Measurements from ENCODE around the gene ZNF276.
"Not testable (repeated sequence)": the region's sequence is repeated elsewhere in the genome, so short reads cannot be mapped to it uniquely, and the experiment has no call there.

Gene ZNF276

GRCh38 chr16:89693289-89693731 lies 28.0 kb upstream of the ZNF276 start:
- no peak for TF ChIP-seq CTCF (conservative IDR thresholded peaks at IDR 0.05; ENCODE audit: low read depth, low read length)
- H3K4me3 ChIP-seq (ENCODE audit: low read depth, low read length), result no peak overlapping the region
- no peak for DNase-seq (ENCODE audit: low read depth)

GRCh38 chr16:89693931-89694783 lies 27.2 kb upstream of the ZNF276 start:
- DNase-seq (ENCODE audit: low read depth), result no peak
- no peak overlapping the region for H3K4me3 ChIP-seq (ENCODE audit: low read depth, low read length)
- TF ChIP-seq CTCF (conservative IDR thresholded peaks at IDR 0.05; ENCODE audit: low read depth, low read length), result no peak

GRCh38 chr16:89694784-89695085 lies 26.6 kb upstream of the ZNF276 start:
- DNase-seq (ENCODE audit: low read depth); H3K4me3 ChIP-seq (ENCODE audit: low read depth, low read length): not testable (repeated sequence)

GRCh38 chr16:89695086-89695874 lies 26.1 kb upstream of the ZNF276 start:
- DNase-seq (ENCODE audit: low read depth), result no peak
- no peak for TF ChIP-seq CTCF (conservative IDR thresholded peaks at IDR 0.05; ENCODE audit: low read depth, low read length)
- H3K4me3 ChIP-seq (ENCODE audit: low read depth, low read length), result no peak overlapping the region

- TF ChIP-seq CTCF (conservative IDR thresholded peaks at IDR 0.05; ENCODE audit: low read depth, low read length), result no peak
- no peak for DNase-seq (ENCODE audit: low read depth)
- no peak overlapping the region for H3K4me3 ChIP-seq (ENCODE audit: low read depth, low read length)
Observed at GRCh38 chr16:89695875-89696669, 25.3 kb upstream of the ZNF276 start.

- DNase-seq (ENCODE audit: low read depth), result peak; percentile 43
- no peak for TF ChIP-seq CTCF (conservative IDR thresholded peaks at IDR 0.05; ENCODE audit: low read depth, low read length)
- H3K4me3 ChIP-seq (ENCODE audit: low read depth, low read length), result no peak overlapping the region
Observed at GRCh38 chr16:89696670-89697128, 24.6 kb upstream of the ZNF276 start.

- no peak overlapping the region for H3K4me3 ChIP-seq (ENCODE audit: low read depth, low read length)
- TF ChIP-seq CTCF (conservative IDR thresholded peaks at IDR 0.05; ENCODE audit: low read depth, low read length), result no peak
- DNase-seq (ENCODE audit: low read depth), result no peak
Observed at GRCh38 chr16:89697161-89697615, 24.1 kb upstream of the ZNF276 start.

All from choroid plexus epithelial cell (primary cell).